ENCODE measurements around the gene RIN3. TPM values are rescaled to one million over a fixed set of nuclear protein-coding genes. Genes with fewer than 3 reads are reported as not detected.

The RIN3 gene
- total RNA-seq, 1 experiment from 2014 or later: 1.5 TPM

GRCh38 chr14:92696366-92696765, 182.8 kb downstream of the RIN3 start:
- Histone ChIP-seq H3K14ac (ENCODE audit: insufficient read depth, low read length) (no peak overlapping the region), H2BK120ac (ENCODE audit: low read depth, low read length, poor library complexity, severe bottlenecking) (no peak overlapping the region), H2BK12ac (ENCODE audit: insufficient read length, low read depth, low read length) (no peak overlapping the region), H4K5ac (ENCODE audit: insufficient read length, low read depth, low read length) (no peak overlapping the region), H3K4ac (ENCODE audit: low read depth, low read length) (no peak overlapping the region), H3K27ac (ENCODE audit: insufficient read length, low read depth, low read length) (no peak overlapping the region), H2BK20ac (ENCODE audit: low read depth, low read length, poor library complexity, severe bottlenecking) (no peak overlapping the region), H3K23me2 (ENCODE audit: insufficient read length, low read depth, low read length, poor library complexity, severe bottlenecking) (no peaks in the 10 kb centered on the region), H3K9me3 (ENCODE audit: control insufficient read depth, low read depth, low read length) (no peaks in the 10 kb centered on the region), H3K27me3 (ENCODE audit: insufficient read depth, low read length) (no peaks in the 10 kb centered on the region), H3K9ac (ENCODE audit: extremely low read depth, insufficient read length, low read length) (no peak overlapping the region), H4K91ac (ENCODE audit: insufficient read length, low read depth, low read length) (no peak overlapping the region), H3T11ph (ENCODE audit: low read length) (no peak overlapping the region), H3K56ac (ENCODE audit: insufficient read length, low read depth, low read length) (no peak overlapping the region), H2BK5ac (ENCODE audit: insufficient read length, low read length) (no peak overlapping the region), H3K4me2 (ENCODE audit: insufficient read depth, insufficient read length, low read length) (no peak overlapping the region), H4K20me1 (ENCODE audit: control insufficient read depth, insufficient read depth, insufficient read length) (no peaks in the 10 kb centered on the region), H4K8ac (replicated peaks; ENCODE audit: insufficient read length, low read depth, low read length) (no peak overlapping the region), H3K79me1 (ENCODE audit: insufficient read depth, low read depth, low read length, poor library complexity, severe bottlenecking) (no peaks in the 10 kb centered on the region), H2AK5ac (ENCODE audit: insufficient read length, low read length) (no peak overlapping the region), H3K4me1 (ENCODE audit: insufficient read depth, low read length) (no peaks in the 10 kb centered on the region), H3K79me2 (ENCODE audit: insufficient read depth, low read length) (no peaks in the 10 kb centered on the region), H2BK15ac (ENCODE audit: low read depth, low read length) (no peak overlapping the region), H2AFZ (ENCODE audit: low read length) (no peak overlapping the region), H3K18ac (ENCODE audit: insufficient read length, low read depth, low read length) (no peak overlapping the region), H3K23ac (ENCODE audit: insufficient read length, low read depth, low read length) (no peak overlapping the region)
- Mint-ChIP-seq H3K4me3 (no peak overlapping the region), H3K27ac (no peak overlapping the region), H3K36me3 (ENCODE audit: insufficient read depth in 1 of 3, low read depth in 3 of 3) (no peaks in the 10 kb centered on the region), H3K9me3 (no peaks in the 10 kb centered on the region; a peak in 1 of 5 replicates), H3K27me3 (ENCODE audit: low read depth) (peaks cover 23% of the 10 kb centered on the region), H3K4me1 (no peaks in the 10 kb centered on the region)
- WGBS (ENCODE audit: extremely low coverage, insufficient read length, low lambda C conversion rate): no CpG with 5 or more reads among the region's 4 CpGs
- no peak for DNase-seq
- no peak for TF ChIP-seq CTCF (conservative IDR thresholded peaks at IDR 0.05)
